GM19351 (cell line): ENCODE measurements around the gene ACADSB.

Source experiments
- ATAC-seq: cut with Tn5 transposase; IDR thresholded peaks from one replicate; pipeline ENCODE4 v1.9.1; 2021; ENCODE audit warnings: mild to moderate bottlenecking, moderate library complexity; ENCODE audit not compliant: unreplicated experiment

Gene ACADSB

DNA sequence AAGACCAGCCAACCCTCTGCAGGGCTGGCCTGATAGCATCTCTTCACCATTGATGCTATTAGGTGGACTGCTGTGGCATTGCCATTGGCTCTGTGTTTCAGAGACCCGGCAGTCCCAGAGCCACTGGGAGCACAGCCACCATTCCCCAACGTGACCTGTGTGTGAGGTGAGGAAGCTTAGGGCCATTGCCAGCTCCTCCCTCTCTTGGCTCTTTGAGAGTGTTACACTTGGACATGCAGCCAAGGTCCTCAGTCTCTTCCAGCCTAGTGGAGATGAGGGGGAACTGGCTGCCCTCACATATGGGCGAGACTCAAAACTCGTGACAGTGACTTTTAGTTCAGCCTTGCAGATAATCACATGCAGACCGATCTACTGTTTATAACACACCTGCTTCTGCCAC, 87.6 kb downstream of the ACADSB start:
- no peak for ATAC-seq

DNA sequence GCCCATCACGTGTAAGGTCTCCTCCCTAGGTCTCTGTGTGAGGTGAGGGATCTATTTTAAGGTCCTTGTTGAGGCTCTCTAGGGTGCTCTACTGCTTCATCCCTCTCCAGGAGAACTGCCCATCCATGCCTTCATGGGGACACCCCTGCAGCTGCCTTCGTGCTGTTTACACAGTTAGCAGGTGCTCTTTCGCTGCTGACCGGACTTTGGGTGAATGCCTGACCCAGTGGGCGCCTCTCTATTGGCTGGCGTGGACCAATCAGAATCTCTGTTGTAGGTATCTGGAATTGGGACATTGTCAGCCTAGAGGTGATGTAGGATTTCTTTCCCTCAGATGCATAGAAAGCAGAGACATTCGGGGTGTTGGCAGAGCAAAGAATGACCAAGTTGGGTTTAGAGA, 88.2 kb downstream of the ACADSB start:
- ATAC-seq, result no peak

DNA sequence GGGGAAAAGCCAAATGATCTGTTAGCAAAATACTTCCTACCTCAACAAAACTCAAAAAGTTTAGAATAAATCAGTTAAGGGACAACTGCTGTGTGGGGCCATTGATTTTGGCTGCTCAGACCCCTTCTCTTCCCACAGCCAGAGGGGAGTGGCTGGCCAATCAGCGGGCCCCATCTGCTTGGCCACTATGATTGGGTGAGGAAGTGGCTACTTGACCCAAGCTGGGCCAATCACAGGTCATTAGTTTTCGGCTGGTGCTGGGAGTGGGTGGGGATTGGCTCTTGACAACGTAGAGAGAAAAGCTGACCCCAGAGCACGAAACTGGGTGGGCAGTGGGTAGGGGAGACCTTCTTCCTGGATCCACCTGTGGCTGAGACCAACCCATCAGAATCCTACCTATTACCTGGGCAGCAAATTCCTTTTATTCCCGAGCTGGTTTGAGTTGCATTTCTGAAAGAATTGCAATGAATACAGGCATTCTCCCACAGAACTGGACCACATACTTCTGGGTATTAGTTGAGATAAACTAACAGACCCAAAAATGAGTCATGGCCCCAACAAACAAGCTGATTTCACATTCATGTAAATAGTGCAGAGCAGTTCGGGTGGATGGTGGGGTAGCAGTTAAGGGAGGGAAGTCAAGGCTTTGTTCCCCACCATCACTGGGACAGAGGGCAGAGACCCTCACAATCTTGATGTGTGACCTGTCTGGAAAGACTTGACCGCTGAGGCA, 91.4 kb downstream of the ACADSB start:
- ATAC-seq, result no peak

DNA sequence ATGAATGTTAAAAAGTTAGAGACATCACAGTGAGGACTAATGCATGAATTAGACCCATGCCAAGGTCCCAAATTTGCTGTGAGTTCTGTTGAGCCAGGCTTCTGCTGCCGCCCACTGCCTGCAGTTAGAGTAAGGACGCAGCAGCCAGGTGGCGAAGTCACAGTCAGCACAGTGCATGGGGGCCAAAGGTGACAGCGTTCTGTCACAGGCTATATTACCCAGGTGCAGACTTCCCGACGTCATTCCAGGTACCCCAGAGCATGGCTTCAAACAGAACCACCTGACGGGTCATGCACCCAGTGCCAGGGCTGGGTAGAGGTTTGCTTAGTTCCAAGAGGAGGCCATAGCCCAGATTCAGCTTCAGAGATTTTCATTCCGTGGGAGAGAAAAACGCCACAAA, 93.1 kb downstream of the ACADSB start:
- ATAC-seq, result no peak

GRCh38 chr10:123102673-123103072, 93.9 kb downstream of the ACADSB start:
- ATAC-seq, result no peak

DNA sequence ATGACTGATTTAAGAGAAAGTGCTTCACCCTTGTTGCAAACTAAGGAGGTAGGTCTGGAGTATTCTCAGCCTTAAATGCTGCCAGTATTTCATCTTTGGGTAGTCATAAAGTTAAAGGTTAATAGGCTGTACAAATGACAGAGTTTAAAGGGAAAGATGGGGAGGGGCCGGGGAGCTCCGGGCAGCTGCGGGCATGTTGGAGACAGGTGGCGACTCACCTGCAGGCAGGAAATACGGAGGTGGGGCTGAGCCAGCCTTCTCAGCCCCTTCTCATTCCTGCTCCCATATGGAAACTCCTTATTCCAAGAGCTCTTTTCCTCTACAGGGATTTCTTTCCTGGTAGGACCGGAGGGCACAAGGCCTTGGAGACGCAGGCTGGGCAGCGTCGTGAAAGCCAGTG, 95.1 kb downstream of the ACADSB start:
- no peak for ATAC-seq
